Psoas muscle (tissue), 8 donors: ENCODE measurements around the gene SYT5. TPM values are rescaled to one million over a fixed set of nuclear protein-coding genes. Genes with fewer than 3 reads are reported as not detected.
"Not testable (repeated sequence)": the region's sequence is repeated elsewhere in the genome, so short reads cannot be mapped to it uniquely, and the experiment has no call there.

Experiments
- ATAC-seq, 4 donors: fragments of 200-7000 bp; cut with Tn5 transposase; one replicate each; pipeline ENCODE4 v1.9.1; 2020; ENCODE audit warnings: moderate library complexity in 3 of 4, mild to moderate bottlenecking in 2 of 4
- DNase-seq, 2 donors: peaks; one replicate each; pipeline ENCODE4 v3.0.0-alpha.2; 2020
- H3K27ac ChIP-seq: fragments of 200-600 bp; one replicate; pipeline ENCODE4 v1.8.0; 2022
- H3K27me3 ChIP-seq, 3 donors: fragments of 200-600 bp in 1 of 3; one replicate each; pipeline versions ENCODE4 v1.6.1 to v1.8.0; 2013 to 2022; ENCODE audit warnings: low read length in 2 of 3, mild to moderate bottlenecking in 2 of 3, moderate library complexity in 1 of 3; ENCODE audit not compliant: insufficient read depth in 3 of 3
- H3K36me3 ChIP-seq, 2 donors: fragments of 200-600 bp in 1 of 2; one replicate each; pipeline versions ENCODE4 v1.6.1 to v1.8.0; 2013 to 2022; ENCODE audit warnings: low read depth in 1 of 2, mild to moderate bottlenecking in 1 of 2, moderate library complexity in 1 of 2; ENCODE audit not compliant: insufficient read depth in 1 of 2
- H3K4me1 ChIP-seq: fragments of 200-600 bp; one replicate; pipeline ENCODE4 v1.8.0; 2022
- H3K4me3 ChIP-seq: fragments of 200-600 bp; one replicate; pipeline ENCODE4 v1.8.0; 2022; ENCODE audit warnings: mild to moderate bottlenecking
- H3K9me3 ChIP-seq: fragments of 200-600 bp; one replicate; pipeline ENCODE4 v1.8.0; 2022
- CTCF ChIP-seq: fragments of 200-600 bp; IDR thresholded peaks from one replicate; pipeline ENCODE4 v1.8.0; 2022; ENCODE audit warnings: antibody characterized with exemption
- WGBS, 3 donors: extraction: QIAGEN DNeasy Blood & Tissue Kit; methylation state at CpG; one replicate each; pipeline versions ENCODE4 v1.1.6 to v1.1.7; 2013; 5-methylcytosine and 5-hydroxymethylcytosine counted together
- intact Hi-C, 2 donors: fragments of 100-400 bp; cut with DNase I; formaldehyde crosslinking; loops; one replicate each; pipeline versions ENCODE4 v1.11.0 to v1.14.2; 2022
- polyA plus RNA-seq, 3 donors: library from polyadenylated mRNA; stranded (reverse); fragments of 200-250 nt; gene quantifications; one replicate each; pipeline ENCODE4 v1.2.3, GENCODE V29; 2013
- total RNA-seq, 4 donors: library from RNA; stranded (reverse); fragmentation: NEBNext Ultra II Directional in 2 of 4; extraction: Animal tissue kit (Norgen Biotek cat#: 25700) in 2 of 4; gene quantifications; one replicate each; pipeline versions ENCODE4 v1.2.1 to v1.2.4, GENCODE V29; 2021 to 2023
- donor health status: healthy with polysubstance abuse.
- donor health status: DM: no; HTN: no; CAD: no; lungs with moderate emphysema.
- donor health status: Bipolar disorder and iron deficiency.
- donor health status: healthy.
- donor health status: DM: yes; HTN: yes; CAD: no.
- donor health status: DM: no; HTN: no; CAD: no.
- donor health status: DM: no; HTN: no; CAD: no.
- donor health status: DM: yes; HTN: yes; CAD: no.

SYT5 gene
- total and polyA plus RNA-seq, 7 donors, result 0.03 to 0.13 TPM; not detected in 5

DNA sequence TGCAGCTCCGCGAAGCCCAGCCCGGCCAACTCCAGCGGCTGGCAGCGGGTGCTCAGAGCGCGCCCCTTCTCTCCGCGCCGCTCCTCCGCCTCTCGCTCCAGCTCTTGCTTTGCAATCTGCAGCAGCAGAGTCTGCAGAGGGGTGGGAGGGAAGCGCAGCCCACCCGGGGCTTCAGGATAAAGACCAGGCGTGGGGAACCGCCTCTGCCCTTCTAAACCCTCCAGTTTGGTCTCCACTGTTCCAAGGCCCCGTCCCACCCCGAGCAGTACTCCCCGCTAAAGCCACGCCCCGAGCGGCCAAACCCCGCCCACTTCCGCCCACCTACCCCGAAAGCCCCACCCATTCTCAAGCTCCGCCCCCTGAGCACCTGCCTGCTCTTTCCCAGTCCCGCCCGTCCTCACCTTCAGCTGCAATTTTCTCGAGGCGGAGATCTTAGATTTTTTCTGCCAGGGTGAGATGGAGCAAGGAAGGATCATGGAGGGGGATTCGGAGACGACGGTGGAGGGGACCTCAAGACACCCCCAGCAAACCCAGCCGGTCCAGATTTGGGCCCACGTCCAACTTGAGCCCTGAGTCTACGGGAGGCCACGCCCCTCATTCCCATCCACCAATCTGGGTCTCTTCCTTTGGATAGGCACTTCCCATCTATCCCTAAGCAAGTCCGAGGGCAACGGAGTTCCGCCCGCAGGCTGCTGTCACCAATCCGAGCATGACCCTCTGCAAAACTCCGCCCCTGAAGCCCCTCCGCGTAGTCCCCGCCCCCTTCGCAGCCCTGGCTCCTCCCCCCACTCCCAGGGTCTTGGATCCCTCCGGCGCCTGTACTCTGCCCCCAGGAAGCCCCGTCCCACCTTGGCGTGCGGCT lies 23.7 kb downstream of the SYT5 start:
- Histone ChIP-seq H3K4me1 (no peaks in the 10 kb centered on the region), H3K36me3 (no peaks in the 10 kb centered on the region), H3K27ac (peak overlapping the region; percentile 30), H3K4me3 (peak overlapping the region; percentile 59), H3K9me3 (no peaks in the 10 kb centered on the region), H3K27me3 (peaks cover 0 to 22% (median 3%) of the 10 kb centered on the region in 3 donors)
- peak; percentile 57 to 81 for DNase-seq
- peak; percentile 59 to 72 (median 66) for ATAC-seq
- intact Hi-C loops, result no loop called here
- WGBS, 3 donors, result 5 to 9% (median 8%) methylated on average over 41 to 52 of the region's 52 CpGs
- no peak for TF ChIP-seq CTCF

DNA sequence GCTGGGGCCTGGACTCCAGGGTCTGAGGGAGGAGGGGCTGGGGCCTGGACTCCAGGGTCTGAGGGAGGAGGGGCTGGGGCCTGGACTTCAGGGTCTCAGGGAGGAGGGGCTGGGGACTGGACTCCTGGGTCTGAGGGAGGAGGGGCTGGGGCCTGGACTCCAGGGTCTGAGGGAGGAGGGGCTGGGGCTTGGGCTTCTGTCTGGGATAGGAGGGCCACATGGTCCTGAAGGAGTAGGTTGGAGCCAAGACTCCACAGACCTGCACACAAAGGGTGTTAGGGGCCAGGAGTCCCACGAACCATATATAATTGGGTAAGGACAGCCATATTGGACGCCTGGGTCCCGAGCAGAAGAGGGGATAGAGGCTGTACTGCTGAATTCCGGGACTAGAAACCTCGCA lies 24.3 kb downstream of the SYT5 start:
- ATAC-seq, result not testable (repeated sequence)
- 5 to 11% (median 6%) methylated on average over 5 of the region's 5 CpGs for WGBS, 3 donors

GRCh38 chr19:55153652-55154264 lies 26.3 kb downstream of the SYT5 start:
- DNase-seq (no peak), ATAC-seq (no peak)
- Histone ChIP-seq H3K4me3 (no peak overlapping the region), H3K4me1 (no peaks in the 10 kb centered on the region), H3K27ac (no peak overlapping the region), H3K27me3 (peaks cover 0 to 23% (median 3%) of the 10 kb centered on the region in 3 donors), H3K36me3 (no peaks in the 10 kb centered on the region), H3K9me3 (no peaks in the 10 kb centered on the region)
- intact Hi-C loops, result no loop called here
- 88 to 92% (median 90%) methylated on average over 12 of the region's 12 CpGs for WGBS, 3 donors
- no peak for TF ChIP-seq CTCF

More for the DNA sequence above, 24.3 kb downstream of the SYT5 start:
- H3K4me1 ChIP-seq, H3K36me3 ChIP-seq, H3K9me3 ChIP-seq, DNase-seq, intact Hi-C loops: not testable (repeated sequence)
- Histone ChIP-seq H3K4me3 (peak overlapping the region; percentile 59), H3K27me3 (peaks cover 0 to 17% (median 3%) of the 10 kb centered on the region in 3 donors), H3K27ac (peak overlapping the region; percentile 30)

DNA sequence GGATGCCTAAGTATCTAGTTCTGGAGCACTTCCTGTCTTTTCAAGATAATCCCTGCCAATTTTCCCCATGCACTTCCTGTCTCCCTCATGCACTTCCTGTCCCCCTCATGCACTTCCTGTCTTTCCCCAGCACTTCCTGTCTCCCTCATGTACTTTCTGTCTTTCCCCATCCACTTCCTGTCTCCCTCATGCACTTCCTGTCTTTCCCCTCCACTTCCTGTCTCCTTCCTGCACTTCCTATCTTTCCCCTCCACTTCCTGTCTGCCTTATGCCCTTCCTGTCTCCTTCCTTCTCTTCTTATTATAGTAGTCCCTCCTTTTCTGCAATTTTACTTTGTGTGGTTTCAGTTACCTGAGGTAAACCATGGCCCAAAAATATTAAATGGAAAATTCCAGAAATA lies 28.1 kb downstream of the SYT5 start:
- H3K36me3 ChIP-seq, result no peaks in the 10 kb centered on the region
- H3K4me3 ChIP-seq, result no peak overlapping the region
- H3K27me3 ChIP-seq, result peaks cover 0 to 16% (median 8%) of the 10 kb centered on the region in 3 donors
- H3K27ac ChIP-seq, result no peak overlapping the region
- DNase-seq (no peak), ATAC-seq (no peak)
- intact Hi-C loops, result no loop called here
- TF ChIP-seq CTCF, result no peak
- H3K4me1 ChIP-seq, result no peaks in the 10 kb centered on the region
- H3K9me3 ChIP-seq, result no peaks in the 10 kb centered on the region
